NCI-H1092 (cell line): ENCODE data around the gene GUCY2F.

Experiments used
- DNase-seq: peaks from one replicate; lab custom pipeline; 2025; lab: John Stamatoyannopoulos, UW

GUCY2F gene

DNA sequence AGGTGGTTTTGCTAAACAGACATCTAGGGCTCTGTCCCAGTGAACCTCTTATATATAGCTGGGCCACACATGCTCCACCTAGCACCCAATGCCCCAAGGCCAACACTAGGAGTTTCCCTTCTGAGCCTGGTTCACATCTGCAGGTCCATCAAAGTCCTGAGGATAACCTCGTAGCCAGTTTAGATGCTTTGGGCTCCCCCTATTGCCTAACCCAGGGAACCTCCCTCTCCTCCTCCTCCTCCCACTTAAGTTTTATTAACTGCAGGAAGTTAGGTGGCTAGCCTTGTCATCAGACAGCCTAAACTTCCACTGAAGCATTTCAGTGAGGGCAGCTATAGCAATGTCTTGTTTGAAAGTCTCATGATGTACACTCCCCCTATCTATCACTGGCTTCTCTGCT, 88.0 kb downstream of the GUCY2F start:
- no peak for DNase-seq

DNA sequence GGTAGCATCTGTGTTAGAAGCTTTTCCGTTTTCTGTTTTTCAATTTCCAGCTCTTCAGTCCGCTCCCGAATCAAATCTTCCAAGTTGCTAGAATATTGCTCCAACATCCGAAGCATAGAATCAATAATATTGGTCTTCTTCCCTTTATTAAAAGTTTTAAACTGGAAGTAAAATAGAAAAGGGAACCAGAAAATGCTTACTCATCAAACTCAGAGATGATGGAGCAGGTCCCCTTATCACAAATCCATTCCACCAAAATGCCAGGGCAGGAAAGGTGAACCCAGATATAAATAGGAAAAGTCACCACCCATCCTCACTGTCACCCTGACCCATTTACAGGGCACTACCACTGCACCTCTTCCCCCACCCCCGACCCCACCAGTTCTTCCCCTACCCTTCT, 89.0 kb downstream of the GUCY2F start:
- DNase-seq, result no peak

DNA sequence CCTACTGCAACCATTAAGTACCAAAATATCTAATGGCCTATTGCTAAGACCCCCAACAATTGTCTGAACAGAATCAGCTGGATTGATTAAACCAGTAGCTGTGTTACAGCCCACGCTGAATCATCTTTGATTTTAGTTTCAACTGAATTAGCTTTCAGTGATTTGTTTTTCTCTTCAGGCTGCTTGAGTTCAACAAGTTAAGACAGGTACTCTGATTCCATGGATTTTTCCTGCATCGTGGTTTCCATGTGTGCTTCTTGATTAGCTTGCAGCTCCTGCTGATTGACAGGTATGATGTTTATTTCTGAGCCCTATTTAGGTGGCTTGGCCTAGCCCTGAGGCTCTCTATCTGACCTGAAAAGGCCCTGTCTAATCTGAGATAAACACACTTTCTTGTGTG, 91.3 kb downstream of the GUCY2F start:
- no peak for DNase-seq

DNA sequence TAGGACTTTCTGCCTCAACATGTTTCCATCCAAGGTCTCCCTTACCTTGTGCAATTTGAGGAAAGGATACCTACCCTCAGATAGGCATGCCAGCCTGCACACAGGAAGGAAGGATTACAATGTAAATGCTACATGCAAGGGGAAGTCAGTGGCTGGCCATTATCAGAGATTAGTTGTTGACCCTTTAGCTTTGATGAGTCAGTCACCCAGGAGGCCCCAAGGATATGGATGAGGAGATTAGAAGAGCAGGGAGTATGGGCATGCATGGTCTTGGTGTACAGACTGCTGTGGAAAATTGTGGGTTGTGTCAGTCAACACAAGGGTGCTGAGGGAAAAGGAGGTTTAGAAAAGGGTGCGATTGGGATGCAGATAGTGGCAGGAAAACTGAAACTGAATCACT, 92.0 kb downstream of the GUCY2F start:
- no peak for DNase-seq

DNA sequence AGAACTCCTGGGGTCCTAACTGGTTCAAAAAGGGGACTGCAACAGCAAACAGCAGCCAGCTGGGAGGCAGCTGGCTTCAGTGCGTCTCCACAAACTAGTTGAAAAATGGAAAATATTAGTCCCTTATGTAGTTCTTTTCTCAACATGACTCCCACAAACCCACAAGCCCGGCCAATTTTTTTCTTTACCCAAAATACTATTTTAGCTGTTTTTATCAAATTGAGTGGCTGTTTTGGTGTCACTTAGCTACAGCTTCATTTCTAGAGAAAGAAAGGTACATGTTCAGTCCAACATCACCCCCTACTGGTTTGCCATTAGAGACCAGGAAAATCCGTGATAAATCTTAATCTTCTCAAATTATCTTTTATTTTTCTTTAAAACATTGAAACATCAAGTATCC, 97.2 kb downstream of the GUCY2F start:
- no peak for DNase-seq

DNA sequence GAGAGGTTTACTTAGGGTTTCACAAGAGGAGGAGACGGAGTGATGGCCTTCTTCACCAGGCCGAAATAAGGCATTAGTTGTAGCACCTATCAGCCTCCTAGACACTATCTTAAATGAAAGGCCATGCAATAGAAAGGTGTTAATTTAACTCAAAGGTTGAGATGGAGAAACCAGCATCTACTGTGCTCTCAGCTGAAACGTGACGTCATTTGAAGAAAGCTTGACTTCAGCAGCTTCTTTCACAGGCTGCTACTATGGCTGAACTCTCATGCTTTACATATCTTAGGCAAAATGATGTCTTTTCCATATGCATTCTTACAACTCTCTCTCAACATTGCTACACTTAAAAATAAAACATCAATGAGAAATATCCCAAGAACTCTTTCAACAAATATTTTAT, 99.6 kb downstream of the GUCY2F start:
- DNase-seq, result no peak

DNA sequence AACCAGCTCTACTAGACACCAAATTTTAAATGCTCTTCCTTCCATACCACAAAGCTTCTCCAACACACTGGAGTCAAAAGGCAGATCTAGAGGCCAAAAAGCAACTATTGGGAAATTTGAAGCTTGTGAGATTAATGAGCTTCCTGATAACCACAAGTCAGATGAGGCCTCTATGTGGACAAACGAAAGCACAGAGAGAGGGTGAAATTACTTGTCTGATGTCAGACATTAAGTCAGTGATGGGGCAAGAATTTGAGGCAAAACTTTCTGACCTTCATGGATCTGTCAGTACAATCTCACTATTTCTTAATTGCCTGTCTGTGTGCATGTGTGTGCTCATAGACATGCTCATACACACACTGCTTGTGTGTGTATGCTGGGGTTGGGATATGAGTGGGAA, 103.6 kb downstream of the GUCY2F start:
- no peak for DNase-seq

DNA sequence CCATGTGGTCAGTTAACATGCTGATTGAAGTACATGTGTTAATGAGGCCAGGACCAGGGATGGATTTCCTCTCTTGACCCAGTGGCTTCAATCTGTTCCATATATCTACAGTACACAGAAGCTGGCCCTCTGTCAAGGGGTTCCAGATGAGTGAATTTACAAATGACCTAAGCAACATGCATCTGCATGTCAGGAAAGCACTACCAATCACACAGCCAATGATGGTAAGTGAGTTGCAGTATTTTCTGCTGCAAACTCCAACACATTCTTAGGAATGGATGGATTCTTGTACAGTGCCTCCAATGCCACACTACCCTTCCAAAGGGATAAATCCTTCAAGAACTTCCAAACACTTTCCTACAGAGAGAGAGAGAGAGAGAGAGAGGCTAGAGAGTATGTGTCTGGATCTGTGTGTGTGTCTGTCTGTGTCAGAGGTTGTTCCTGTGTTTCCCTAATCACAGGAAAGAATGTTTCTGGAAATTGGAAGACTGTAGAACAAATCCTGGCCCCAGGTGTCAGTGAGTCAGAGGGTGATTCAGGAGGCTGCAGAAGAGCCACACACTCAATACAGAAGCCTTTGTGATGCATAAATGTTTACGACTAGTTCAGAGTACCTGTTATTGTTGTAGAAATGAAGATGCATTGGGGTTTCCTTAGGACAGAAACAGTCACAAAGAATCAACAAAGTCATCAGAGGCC, 107.5 kb downstream of the GUCY2F start:
- DNase-seq, result no peak

DNA sequence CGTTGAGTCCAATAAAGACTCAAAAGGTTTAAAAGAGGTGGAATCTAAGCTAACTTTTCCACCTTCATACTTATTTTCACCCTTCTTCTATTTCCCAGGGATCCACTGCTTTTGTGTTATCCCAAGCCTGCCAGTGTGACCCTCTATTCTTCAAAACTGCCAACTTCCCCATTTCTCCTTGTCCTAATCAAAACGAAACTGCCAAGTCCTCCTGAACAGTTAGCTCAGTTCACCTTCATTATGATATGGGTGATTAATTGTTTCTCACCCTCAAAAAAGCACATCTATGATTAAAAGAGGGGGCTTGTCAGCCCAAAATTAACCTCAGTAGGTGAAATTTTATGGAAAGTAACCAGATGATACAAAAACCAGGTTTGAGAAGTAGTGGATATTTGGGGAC, 108.4 kb downstream of the GUCY2F start:
- DNase-seq, result no peak

DNA sequence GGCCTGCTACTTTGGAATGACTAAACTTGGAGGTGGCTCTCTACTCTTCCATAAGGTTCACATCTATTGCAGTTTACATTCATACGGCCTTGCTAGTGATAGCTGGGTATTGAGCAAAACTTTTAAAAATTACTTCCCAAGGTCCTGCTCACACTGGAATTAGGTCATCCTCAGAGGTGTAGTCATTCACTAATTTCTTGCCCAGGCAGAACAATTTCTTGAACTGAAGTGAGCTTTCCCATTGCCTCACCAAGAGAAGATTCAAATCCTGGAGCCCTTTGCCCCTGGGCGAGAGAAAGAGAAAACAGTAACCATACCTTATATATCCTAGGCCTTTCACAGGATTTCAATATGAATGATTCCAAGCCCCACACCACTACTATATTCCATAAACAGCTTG, 109.2 kb downstream of the GUCY2F start:
- DNase-seq, result no peak

DNA sequence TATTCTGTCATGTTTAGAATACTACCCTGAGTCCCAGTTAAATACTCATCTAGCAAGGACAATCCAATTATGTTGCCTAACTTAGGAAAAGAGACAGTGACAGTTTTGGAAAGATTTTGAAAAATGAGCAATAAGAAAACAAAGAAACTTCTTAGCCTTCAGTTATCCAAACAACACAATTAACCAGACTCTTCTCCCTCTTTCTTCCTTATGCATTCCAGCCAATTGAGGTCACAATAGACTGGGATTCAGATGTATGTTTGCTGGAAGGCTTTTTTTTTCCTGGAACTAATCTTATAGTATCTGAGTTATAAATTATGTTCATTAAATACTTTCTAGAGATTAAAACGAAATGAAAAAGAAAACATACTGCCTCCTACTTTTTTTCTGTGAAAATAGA, 109.6 kb downstream of the GUCY2F start:
- no peak for DNase-seq

DNA sequence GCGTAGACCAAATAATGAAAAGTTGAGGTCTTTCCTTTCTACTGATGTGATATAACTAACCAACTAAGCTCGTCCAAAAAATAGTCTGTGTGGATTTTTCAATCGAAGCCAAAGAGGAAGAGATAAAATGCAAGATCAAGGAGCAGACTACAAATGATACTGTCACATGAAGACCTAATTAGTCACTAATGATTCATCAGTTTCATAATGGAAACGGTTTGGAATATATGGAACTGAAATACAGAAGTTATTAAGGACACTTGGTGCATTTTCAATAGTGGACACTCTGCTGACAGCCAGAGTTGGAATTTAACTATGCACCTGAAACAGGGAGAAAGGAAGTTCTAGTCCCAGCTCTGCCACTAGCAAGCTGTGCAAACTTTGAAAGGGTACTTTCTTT, 119.8 kb downstream of the GUCY2F start:
- no peak for DNase-seq

DNA sequence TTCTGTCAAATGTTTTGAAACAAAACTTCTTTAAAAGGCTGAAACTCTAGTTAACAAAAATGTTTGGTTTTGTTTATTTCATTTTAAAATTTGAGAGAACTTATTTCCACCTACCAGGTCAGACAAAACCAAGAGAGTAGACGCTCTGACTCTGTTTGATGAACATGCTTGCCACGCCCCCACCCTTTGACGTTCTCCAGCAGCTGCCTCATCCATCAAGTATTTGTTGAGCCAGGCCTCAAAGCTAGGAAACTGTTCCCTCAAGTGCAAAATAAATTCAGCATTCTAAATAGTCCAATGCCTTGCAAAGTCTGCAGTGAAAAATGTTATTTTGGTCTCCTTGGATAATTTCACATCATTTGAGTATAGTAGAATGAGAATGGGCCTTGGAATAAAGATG, 121.6 kb downstream of the GUCY2F start:
- no peak for DNase-seq

DNA sequence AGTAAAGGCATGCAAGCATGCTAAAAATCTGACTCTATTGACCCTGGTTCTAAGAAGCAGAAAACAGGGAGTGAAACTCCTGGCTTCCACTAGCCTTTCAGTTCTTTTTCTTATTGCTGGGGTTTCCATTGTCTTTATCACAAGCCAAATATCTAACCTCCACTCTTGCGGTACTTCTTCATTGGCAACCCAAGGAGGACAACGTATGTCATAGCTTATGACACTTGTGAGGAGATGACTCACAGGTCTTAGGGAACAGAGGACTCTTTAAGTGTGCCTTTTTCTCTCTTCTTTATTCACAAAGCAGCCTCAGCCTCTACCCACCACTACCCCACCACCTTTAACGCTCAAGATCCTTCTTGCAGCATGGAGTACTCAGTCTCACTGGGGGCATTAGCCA, 124.2 kb downstream of the GUCY2F start:
- no peak for DNase-seq

DNA sequence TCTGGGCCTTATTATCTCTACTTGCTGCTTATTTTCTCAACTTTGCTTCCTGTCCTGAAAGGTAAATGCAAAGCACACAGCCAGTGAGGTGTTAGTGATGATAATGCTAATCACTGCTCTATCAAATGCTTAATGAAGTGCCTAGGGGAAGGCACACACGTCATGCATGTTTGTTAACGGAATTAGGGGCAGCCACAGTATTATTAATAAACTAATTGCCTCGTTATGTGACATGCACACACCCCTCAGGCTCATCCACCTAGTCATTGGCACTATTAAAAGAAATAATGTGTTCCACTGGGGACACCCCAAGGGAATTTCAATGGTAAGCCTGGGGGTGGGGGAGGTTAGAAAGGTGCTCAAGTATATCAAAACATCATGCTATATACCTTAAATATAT, 125.2 kb downstream of the GUCY2F start:
- no peak for DNase-seq

DNA sequence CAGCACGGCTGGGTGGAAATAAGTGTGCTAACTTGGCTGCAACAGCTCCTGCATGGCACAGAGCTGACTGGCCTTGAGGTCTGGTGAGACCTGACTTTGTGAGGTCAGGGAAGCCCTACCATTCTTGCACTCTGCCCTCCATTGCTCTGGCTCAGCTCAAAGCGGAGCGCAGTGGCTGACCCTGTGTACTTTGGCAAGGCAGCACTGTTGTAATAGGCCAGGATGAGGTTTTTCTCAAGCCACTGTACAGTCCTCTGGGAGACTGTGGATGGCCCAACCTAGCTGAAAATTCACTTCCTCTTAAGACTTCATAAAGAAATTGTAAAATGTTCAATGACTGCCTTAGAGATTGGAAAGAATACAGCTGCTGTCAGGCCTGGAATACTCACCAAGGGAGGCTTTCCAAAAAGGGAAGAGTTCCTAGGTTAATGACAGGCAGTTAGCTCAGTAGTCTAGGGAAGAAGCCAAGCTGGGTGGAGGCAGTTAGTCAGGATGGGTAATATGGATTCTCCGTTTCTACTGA, 129.8 kb downstream of the GUCY2F start:
- no peak for DNase-seq

DNA sequence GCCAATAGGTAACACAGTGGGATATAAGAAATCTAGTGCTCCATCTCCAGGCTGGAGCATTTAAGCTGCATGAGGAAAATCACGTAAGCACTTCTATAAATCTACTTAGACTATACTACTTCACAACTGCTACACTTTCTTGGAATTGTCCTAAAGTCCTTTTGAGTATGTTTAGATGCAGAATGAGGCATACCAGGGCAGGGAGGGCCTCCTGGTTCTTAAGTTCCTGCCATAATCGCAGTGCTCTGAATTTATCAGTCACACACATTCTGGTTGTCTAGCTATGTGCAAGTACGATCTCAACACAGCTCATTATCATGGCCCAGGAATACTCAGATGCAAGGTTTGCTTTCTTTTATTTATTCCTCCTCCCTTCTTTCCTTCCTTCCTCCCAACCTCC, 130.3 kb downstream of the GUCY2F start:
- no peak for DNase-seq

DNA sequence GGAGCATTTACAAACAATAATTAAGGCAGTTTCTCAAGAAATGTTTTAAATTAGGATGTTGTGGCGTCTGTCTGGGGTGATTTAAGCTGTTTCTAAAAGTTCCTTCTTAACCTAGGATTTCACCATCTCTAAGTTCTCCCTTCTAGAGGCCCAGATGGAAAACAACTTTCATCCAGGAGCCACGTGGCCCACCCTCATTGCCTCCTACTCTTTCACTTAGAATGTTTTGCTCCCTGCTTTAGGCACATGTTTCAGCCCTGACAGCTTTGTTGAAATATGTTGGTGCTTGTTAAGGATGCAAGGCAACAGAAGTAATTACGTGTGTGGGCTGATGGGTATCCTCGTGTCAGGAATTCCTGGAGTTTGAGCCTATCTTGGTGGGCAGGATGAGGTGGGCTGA, 131.3 kb downstream of the GUCY2F start:
- no peak for DNase-seq

DNA sequence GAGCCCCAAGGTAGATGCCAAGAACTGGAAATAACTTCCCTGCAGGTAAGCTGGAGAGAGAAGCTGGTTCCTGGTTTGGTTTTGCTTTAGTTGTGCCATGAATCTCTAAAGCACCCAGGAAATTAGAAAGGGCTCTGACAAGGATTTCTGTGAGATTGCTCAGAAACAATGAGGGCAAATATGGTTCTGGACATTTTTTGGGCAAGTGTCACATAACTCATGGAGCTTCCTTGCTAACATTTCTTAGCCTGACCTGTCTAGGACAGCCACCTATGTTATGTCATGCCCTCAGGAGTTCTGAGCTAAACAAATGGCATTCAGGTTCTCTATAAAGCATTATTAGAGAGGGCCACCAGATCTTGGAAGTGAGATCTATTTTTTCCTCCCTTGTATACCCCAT, 131.8 kb downstream of the GUCY2F start:
- DNase-seq, result no peak

DNA sequence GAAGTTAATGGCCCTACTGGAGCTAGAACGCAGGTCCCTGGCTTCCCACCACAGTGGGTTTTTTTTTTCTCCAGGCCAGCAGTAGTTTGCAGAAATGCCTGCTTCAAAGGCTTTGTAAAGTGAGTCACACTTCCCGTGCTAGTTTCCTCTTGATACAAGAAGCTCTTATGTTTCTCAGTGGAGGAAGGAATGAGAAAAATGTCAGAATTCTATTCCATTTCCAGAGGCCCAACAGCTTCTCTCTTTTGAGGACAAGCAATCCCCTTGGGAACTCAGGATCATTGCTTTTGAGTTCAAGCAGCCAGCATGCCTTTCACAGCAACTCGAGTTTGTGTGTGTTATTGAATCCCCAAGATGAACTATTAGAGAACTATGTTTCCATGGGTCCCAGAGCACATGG, 134.3 kb downstream of the GUCY2F start:
- DNase-seq, result no peak

DNA sequence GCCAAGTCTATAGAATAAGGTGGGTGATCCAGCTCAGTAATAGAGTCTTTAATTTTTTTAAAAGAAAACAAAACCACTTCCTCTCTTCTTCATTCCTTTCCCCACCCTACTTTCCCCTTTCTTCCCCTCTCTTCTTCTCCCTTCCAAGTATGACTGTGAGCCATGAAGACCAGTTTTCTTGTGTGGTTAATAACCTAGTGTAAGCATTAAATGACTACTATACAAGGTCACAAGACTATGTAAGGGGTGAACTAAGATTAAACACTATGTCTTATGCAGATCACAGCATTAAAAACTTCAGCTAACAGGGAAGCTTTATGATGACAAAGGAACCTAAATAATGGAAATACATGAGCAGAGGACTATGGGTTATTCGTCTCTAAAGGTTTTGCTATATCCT, 135.4 kb downstream of the GUCY2F start:
- DNase-seq, result no peak

DNA sequence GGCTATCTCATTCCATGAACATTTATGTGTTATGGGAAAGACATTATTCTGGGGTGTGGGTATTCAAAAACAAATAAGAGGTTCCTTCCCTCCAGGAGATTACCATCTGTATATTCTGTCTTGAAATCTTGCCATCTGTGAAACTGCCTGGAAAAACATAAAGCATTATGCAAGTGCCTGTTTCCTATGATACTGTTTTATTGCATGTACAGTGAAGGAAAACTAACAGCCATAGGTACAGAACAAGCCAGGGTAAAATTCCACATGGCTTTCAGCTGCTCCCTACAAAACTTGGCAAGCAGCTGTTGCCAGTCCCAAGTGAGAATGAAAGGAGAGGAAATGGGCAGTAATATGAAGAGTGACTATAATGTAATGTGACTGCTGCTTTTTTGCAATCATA, 136.0 kb downstream of the GUCY2F start:
- DNase-seq, result no peak

DNA sequence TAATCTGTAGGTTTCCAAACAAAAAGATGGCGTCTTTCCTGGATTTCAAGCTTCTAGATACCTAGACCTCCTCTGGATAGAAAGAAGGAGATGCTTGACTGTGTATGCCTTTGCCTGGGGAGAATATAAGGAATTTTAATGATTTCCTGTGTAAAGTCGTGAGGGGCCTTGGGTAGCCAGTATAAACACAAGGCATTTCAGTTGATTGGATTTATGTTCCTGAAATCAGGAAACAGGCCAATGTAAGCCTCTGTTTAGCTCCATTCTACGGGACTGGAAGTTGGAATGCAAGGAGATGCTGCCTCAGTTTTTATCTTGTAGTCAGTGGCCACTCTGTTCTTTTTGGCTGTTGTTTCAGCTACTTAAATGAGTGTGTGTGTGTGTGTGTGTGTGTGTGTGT, 137.2 kb downstream of the GUCY2F start:
- DNase-seq, result no peak

DNA sequence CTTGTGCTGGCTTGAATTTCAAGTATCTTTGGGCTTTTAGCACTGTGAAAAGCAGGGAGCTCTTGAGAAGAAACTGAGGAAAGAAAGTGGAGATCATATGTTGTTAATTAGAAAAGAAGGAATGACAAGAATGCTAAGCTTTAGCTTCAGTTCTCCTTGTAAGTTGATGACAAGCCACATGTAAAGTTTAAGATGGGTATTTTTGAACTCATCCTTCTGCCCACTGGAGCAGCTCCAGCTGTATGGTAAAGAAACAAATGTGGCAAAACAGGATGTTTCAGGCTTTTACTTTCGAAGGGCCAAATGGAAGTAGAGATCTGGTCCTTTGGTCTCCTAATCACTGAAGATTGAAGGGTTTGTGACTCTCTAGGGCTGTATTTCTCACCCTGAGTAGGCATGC, 137.8 kb downstream of the GUCY2F start:
- DNase-seq, result no peak

DNA sequence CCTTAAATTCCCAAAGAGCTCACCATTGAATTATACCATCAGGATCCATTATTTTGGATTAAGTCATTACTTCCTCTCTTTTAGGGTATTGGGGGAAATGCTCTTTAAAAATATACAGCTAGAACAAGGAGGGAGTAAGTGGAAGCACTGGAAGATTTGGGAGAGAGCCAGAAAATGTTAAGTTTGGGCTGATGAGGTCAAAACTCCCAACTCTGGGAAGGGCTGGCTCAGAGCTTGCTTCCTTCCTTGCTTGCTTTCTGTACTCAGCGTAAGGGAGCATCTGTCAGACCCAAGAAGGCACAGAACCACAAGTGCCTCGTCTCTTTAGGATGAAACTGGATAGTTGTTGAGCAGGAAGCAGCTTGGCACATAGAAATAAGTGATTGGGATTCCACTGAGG, 138.2 kb downstream of the GUCY2F start:
- DNase-seq, result no peak
